NCI-H1436 treated with DMSO at 0.1 percent for 48 hours (cell line): ENCODE results near the gene MRM3.
"Not testable (repeated sequence)": the region's sequence is repeated elsewhere in the genome, so short reads cannot be mapped to it uniquely, and the experiment has no call there.

ENCODE experiments used
- DNase-seq: peaks from one replicate; lab custom pipeline; 2025; lab: John Stamatoyannopoulos, UW

The MRM3 gene, protein sequence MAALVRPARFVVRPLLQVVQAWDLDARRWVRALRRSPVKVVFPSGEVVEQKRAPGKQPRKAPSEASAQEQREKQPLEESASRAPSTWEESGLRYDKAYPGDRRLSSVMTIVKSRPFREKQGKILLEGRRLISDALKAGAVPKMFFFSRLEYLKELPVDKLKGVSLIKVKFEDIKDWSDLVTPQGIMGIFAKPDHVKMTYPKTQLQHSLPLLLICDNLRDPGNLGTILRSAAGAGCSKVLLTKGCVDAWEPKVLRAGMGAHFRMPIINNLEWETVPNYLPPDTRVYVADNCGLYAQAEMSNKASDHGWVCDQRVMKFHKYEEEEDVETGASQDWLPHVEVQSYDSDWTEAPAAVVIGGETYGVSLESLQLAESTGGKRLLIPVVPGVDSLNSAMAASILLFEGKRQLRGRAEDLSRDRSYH

DNA sequence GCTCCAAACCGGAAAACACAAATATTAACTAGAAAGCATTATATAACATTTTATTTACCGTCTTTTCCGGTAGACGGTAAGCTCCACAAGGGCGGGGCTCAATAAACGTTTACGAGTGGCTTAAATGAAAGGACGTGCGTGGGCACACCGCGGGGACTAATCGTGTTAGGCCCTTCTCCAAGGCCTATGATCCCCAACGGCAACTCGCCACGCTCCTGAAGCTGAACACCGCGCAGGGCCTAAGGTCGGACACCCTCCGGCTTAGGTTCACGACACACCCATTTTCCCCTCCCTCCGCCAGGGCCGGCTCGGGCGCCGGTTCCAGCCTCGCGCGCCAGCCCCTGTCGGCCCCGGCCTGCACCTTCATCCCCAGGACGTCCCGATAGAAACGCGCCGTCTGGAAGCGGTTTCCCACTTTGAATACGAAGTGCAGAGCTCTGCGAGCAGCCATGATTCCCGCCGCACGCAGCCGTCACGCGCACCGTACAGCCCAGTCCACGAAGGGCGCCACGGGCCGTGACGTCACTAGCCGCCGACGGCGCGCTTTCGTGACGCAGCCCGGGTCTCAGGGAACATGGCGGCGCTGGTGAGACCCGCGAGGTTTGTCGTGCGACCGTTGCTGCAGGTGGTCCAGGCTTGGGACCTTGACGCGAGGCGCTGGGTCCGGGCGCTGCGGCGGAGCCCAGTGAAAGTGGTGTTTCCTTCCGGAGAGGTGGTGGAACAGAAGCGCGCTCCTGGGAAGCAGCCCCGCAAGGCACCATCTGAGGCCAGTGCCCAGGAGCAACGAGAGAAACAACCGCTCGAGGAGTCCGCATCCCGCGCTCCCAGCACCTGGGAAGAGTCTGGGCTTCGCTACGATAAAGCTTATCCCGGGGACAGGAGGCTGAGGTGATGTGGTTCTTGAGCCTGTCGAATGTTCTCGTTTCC, at the start of gene MRM3, which contains the start of gene GLOD4:
MRM3 (plus strand) TSS at position 549 of the 927 bp plus-strand sequence; CDS start at position 575, 26 bp downstream.
GLOD4 (minus strand) TSS at position 476 of the 927 bp plus-strand sequence; CDS start at position 451, 25 bp downstream.
- peak; percentile 30 for DNase-seq

DNA sequence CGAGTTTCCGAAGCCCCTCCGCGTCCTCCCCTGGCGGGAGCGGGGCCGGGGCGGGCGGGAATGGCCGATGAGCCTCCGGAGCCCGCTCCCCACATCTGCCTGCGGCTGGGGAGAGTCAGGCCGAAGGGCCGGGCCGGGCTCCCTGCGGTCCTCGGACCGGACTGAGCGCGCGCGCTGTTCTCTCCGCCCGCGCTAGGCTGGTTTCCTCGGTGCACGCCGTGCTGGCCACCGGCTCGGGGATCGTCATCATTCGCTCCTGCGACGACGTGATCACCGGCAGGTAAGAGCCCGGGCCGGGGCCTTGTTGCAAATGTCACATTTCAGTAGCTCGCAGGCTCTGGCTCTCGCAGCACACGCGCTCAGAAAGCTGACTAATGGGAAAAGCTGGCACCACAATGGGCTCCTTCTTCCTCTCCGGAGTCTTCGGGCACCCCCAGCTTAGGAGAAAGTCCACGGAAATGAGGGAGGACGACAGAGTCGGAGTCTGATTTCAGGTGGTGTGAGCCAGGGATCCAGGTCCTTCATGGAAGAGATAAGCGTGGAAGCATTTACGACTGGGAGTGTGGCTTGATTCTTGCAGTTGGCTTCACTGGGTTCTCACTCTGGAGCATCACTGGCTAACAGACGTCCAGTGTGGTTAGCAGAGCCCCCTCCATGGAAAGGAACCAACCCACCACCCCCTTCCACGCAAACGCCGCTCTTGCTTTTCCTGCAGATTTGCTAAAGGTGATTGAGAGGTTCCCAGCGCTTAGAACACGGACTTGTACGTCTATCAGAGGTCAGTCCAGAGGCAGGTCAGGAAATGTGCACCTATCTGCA, 49.0 kb upstream of the MRM3 start:
- no peak for DNase-seq

DNA sequence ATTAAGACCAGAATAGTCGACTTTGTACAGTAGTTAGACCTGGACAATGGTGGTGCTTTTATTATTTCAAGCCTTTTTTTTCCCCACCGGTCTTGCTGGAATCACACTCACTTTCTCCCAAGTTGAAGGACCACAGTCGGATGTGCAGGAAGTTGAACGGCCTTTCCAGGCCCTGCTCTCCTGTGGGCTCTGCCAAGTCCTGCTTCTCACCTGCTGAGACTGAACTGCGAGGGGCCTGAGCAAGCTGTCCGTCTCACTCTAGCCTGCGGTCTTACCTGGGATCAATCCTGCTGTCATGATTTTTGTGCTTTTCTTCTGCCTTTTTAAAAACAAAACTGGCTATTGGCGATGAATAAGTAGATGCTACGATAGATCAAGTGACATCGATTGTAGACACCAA, 48.4 kb upstream of the MRM3 start:
- no peak for DNase-seq

DNA sequence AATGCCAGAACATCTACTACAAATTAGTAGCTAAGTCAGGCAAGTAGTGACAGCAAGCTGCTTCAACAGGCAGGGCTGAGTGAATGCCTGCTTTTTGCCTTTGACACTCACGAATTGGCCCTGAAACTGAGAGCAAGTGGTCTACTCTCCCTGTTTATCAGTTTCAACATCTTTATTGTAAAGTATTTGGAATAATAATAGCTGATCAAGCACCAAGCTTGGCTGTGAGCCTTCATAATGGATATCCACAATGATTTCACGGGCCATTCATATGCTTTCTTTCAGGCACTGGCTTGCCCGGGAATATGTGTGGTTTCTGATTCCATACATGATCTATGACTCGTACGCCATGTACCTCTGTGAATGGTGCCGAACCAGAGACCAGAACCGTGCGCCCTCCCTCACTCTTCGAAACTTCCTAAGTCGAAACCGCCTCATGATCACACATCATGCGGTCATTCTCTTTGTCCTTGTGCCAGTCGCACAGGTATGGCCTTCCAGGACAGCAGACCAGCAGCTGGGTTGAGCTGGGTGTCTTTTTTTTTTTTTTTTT, 44.5 kb upstream of the MRM3 start:
- DNase-seq: no peak

DNA sequence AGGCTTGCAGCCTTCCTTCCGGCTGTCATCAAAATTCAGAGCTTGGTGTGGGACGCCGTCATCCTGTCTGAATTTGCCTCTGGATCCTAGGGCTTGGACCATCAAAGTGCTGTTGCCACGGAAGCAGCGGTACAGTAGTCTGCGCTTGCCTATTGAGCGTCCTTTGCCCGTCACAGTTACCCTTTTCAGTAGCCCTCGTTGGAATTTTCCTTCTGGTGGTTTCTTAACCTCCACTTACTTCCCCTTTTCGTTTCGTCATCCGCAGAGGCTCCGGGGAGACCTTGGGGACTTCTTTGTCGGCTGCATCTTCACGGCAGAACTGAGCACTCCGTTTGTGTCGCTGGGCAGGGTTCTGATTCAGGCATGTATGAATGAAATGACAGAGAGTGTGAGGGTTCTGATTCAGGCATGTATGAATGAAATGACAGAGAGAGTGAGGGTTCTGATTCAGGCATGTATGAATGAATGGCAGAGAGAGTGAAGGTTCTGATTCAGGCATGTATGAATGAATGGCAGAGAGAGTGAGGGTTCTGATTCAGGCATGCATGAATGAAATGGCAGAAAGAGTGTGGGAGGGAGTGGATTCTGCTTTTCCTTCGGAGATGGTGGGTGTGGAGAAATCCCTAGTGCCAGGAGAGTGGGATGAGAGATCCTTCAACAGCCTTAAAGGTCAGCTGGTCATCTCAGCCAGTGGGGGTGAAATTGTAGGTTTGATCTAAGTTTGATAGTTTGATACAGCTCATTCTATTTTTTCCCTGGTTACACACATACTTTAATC, 41.7 kb upstream of the MRM3 start:
- no peak for DNase-seq

DNA sequence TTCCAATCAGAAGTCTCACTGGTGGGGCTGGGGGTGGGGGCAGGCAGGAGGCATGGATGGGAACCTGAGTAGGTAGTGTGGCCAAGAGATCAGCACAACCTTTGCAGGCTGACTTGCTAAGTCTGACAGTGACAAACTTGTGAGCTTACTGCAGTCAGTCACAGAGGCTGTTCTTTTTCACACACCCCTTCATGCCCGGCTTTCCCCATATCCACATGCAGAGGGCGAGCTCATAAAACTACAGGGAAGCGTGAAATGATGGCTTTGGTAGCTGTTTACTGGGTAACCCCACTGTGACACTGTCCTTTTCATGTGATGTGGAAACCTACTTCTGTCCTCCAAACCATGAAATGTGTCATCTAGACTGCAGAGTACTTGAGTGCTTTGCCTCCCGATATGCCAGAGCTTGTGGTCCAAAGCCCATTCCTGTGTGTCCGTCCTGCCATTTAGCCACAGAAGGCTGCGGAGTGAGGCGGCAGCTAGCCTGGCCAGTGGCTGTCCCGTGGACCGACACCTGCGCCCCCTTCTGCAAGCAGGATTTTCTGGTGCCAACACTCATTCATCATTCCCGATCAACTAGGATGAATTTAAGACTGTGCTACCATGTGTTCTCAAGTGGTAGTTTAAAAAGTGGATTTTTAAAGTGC, 39.9 kb upstream of the MRM3 start:
- DNase-seq: no peak

DNA sequence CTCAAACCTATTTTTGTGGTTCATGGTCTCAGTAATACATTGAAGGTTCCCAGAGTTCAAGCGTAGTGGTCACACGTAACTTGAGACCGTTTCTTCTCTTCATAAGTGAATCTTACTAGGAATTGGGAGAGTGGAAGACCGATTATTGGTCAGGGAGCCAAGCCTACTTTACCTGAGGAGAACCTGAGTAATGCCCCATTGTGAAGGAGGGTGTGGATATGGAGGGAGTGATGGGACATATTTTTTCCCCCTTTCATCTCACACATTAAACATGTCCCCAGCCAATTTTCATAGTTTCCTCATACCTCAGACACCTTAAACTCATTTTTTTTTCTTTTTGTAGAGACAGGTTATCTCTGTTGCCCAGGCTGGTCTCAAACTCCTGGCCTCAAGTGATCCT, 39.0 kb upstream of the MRM3 start:
- no peak for DNase-seq

DNA sequence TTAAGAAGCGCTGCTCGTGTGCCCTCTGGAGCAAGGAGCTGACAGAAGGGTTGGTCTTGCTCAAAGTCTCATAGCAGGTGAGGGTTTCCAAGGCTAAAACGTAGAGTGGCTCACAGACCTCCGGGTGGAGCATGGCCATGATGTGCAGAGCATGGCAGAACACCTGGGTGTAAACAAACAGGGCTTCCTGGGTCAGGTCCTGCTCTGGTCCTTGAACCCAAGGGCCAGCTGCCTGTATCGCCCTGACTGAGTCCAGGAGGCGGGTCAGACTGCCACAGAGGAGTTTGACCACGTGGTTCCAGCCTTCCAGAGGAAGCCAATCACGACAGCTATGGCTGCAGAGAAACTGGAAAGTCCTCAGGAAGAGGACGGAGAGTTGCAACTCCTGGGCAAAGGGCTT, 37.2 kb upstream of the MRM3 start:
- no peak for DNase-seq

DNA sequence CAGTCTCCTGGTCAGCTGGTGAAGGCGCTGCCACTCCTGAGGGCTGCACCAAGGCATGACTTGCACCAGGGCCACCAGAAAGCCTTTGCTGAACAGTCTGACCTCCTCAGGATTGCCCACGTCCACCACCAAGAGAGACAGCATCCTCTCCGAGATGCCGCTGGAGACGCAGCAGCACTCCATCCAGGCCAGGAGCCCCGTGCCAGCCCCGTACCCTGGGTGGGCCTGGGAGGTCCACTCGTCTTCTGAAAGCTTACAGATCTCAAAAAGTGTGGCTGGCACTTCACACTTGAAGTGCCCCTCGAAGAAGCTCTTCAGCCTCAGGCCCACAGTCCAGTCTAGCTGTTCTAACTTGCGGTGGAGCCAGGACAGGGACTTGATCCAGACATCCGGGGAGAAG, 36.7 kb upstream of the MRM3 start:
- DNase-seq: no peak

DNA sequence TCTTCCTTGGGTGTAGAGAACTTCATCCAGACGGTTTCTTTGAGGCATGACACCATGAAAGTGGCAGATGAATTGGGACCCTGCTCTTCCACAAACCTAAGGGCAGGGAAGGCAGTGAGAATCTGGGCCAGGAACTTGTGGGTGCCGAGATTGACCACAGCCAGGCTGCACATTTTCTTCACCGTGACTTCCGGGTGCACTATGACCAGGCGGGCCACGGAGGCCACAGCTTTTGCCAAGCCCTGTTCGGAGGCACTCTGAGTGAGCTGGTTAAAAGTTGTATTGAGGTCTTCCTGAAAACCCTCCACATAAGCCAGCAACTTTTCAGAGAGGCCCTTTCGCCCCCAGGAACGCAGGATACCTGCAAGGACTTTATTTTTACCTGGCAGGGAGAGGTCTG, 36.0 kb upstream of the MRM3 start:
- no peak for DNase-seq

DNA sequence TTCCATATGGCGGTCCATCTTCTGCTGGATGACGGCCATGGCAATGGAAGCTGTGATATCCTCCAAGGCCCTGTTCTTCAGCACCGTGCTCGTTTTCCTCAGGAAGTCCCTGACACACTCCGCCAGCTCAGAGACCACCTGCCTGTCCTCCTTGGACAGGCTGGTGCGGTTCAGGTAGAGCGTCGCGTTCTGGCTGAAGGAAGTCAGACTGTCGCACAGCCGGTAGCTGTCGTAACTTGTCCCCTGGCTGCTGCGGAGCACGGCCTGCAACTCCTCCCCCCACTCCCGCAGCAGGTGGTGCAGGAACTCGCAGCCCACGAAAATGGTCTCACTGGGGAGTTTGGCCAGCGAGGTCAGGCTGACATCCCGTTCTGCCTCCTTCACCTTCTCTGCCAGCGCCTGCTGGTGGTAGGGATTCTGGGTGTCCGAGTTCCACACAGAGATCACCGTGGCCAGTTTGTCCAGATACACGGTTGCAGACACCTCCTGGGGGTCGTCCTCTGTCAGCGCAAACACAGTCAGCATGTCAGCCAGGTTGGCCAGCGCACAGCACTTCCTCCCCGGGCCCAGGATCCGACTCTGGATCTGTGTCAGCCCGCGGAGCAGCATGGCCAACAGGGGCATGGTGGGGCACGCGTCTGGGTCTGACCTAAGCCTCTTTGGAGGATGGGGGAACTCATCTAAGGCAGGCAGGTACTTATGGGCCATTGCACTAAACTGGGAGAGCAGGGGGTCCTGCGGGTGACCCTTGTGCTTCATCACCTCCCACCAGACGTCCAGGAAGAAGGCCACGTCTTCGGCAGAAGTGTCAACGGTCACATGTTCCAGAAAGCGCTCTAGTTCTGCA, 35.1 kb upstream of the MRM3 start:
- DNase-seq: no peak

DNA sequence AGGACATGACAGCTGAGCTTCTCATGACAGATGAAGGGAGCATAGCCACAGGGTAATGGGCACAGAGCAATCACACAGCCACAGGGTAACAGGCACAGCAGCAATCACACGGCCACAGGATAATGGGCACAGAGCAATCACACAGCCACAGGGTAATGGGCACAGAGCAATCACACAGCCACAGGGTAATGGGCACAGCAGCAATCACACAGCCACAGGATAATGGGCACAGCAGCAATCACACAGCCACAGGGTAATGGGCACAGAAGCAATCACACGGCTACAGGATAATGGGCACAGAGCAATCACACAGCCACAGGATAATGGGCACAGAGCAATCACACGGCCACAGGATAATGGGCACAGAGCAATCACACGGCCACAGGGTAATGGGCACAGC, 33.5 kb upstream of the MRM3 start:
- DNase-seq: not testable (repeated sequence)

DNA sequence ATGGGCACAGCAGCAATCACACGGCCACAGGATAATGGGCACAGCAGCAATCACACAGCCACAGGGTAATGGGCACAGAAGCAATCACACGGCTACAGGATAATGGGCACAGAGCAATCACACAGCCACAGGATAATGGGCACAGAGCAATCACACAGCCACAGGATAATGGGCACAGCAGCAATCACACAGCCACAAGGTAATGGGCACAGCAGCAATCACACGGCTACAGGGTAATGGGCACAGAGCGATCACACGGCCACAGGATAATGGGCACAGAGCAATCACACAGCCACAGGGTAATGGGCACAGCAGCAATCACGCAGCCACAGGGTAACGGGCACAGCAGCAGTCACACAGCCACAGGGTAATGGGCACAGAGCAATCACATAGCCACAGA, 32.8 kb upstream of the MRM3 start:
- DNase-seq: not testable (repeated sequence)

DNA sequence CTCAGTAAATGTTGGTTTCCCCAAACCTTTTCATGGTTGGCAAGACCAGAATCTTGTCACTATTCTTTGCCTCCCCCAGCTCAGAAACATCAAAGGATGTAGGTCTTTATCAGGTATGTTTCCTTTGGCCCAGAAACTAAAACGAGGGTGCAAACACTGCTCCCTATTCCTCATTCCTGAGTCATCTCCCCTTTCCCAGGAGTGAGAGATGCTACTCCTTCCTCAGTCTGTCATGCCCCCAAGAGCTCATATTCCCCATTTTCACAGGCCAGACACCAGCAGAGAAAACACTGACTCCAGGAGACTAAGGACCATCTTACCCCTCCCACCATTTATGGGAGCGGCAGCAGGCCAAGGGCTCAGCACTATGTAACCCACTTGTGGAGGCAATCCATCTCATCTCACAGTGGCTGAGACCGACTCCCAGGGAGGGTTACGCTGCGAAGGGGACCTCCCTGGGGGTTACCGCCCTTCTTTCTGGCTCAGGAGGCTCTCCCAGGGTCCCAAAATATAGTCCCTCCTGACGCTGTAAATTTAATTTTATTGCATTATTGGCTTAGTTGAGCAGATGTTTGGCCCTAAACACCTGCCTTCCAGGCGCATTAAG, 31.6 kb upstream of the MRM3 start:
- no peak for DNase-seq

DNA sequence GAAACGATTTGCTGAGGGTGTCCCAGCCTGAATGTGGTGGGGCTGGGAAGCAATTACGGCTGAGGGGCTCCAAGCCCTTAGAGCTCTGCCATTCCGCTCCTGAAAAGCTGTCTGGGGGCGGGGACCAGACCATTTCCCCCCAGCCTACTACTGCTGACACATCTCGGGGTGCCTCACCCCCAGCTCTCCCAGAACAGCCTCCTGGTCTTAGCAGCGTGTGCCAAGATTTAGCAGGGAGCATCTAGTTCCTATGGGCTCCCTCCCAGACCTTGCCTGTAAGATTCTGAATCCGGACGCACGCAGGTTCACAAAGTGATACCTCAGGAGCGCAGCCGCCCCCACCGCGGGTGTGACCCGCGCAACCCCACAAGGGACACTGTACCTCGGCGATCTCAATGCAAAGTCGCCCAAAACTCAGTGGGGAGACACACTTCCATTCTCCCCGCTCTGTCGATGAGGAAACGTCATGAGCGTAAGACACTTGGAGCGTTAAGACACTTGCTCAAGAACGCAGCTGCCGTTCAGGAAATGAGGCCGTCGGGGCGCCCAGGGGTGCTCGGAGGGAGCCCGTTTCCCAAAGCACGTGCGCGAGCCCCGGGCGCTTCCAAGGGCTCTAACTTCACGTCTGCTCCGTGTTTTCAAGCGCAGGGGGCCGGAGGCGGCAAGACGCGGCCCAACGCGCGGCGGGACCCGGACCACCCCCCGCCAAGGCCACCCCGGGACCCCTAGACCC, 30.7 kb upstream of the MRM3 start:
- DNase-seq: no peak

DNA sequence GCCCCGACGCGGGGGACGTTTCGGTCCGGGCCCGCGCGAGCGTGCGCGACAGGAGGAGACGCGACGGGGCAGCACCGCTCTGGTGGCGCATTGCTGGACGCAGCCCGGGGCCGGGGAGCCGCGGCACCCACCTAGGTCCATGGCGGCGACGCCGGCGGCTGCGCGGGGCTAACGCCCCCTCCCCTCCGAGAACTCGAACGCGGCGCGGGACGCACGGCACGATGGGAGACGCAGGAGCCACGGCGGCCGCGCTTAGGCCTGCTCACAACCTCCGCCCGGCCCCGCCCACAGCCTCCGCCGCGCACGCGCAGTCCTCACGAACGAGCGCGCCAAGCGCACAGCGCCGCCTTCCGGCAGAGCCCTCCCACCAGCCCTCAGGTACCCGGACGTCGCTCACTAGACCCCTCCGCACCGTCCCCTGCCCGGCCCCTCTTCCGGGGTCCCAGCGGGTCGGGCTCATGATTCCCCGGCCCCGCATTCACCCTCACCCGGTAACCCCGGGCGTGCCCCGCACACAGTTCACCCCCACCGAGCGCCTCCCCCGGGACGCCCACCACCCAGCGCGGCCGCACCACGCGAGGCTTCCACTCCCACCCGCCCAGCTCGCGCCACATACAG, 30.0 kb upstream of the MRM3 start, which contains the start of gene GEMIN4:
GEMIN4 (minus strand) TSS at position 263 of the 618 bp plus-strand sequence; CDS start at position 141, 122 bp downstream.
- DNase-seq: no peak

DNA sequence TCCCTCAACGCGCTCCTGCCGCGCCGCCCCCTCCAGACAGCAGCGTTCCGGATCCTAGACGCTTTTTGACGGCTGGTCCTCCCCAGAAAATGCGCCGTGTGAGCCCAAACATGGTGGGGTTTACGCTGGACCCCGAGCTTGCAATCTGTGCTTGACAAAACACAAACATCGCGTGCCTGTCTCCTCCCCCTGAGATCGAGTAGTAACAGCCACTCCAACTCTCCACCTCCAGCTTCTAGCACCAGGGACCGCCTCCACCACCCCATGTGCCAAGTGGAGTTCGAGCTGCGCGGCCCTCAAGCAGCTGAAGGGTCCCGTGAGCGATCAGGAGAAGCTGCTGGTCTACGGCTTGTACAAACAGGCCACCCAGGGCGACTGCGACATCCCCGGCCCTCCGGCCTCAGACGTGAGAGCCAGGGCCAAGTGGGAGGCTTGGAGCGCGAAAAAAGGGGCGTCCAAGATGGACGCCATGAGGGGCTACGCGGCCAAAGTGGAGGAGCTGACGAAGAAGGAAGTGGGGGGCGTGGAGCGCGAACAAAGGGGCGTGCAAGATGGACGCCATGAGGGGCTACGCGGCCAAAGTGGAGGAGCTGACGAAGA, 29.4 kb upstream of the MRM3 start:
- DNase-seq: no peak
